GM12872 (cell line): ENCODE data around the gene CLMN.

Experiments
- CTCF ChIP-seq: IDR thresholded peaks from 3 replicates; pipeline ENCODE4 v1.5.1; 2011; ENCODE audit warnings: low read depth, mild to moderate bottlenecking, low read length, moderate library complexity; ENCODE audit not compliant: insufficient read depth

The CLMN gene

GRCh38 chr14:95136631-95137030 lies 183.1 kb downstream of the CLMN start:
- TF ChIP-seq CTCF, result no peak

GRCh38 chr14:95134304-95134933 lies 185.3 kb downstream of the CLMN start:
- TF ChIP-seq CTCF, result no peak

- TF ChIP-seq CTCF, result no peak
Measured at GRCh38 chr14:95133282-95133681, 186.4 kb downstream of the CLMN start.

DNA sequence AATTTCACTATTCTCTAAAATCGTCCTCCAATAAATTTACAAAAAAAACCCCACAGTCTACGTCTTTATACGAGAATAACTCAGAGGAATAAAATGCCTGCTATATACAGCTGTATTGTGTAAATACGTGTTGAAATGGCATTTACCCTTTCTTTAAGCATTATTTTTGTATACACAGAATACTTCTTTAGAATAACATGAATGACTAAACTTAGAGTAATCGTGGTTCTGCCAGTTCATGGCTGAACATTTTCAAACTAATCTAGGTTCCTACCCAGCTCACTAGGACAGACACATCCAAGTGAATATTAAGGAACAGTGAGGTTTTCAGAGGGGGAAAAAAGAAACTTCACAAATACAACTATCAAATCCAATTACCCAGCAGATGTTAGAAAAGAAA lies 186.9 kb downstream of the CLMN start:
- TF ChIP-seq CTCF, result no peak
